Erythroblast (primary cell): ENCODE results near the gene SPSB1.

Experiments
- GATA1 ChIP-seq: IDR thresholded peaks from 2 replicates; pipeline ENCODE4 v1.6.1; 2011; ENCODE audit warnings: low read depth, mild to moderate bottlenecking, control low read depth, low read length, moderate library complexity
- POLR2A ChIP-seq: IDR thresholded peaks from 2 replicates; pipeline ENCODE4 v1.6.1; 2011; ENCODE audit warnings: mild to moderate bottlenecking, low read length

DNA sequence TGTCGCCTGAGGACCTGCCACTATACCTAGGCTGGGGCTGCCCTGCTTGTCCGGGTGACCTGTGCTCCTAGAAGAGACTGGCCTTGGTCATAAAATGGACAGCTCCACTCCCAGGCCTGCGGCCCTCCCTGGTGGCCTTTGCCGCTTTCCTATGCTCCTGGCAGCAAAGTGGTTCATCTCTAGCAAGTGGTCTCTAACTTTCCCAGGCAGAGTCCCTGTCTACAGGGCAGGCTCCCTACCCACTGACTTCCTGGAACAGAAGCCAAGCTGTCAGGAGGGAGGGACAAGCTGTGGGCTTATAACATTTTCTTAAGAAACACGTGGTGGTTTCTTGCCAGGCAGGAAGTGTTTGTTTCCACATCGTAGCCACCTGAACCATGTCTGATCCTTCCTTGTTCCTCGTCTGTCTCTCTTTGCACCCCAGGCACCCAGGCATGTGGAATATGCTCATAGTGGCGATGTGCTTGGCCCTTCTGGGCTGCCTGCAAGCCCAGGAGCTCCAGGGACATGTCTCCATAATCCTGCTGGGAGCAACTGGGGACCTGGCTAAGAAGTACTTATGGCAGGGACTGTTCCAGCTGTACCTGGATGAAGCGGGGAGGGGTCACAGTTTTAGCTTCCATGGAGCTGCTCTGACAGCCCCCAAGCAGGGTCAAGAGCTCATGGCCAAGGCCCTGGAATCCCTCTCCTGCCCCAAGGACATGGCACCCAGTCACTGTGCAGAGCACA is 48.0 kb upstream of the SPSB1 start:
- no peak for TF ChIP-seq POLR2A
- no peak for TF ChIP-seq GATA1
